GM18498 (cell line): ENCODE data around the gene PEAK3.

Experiments
- ATAC-seq: cut with Tn5 transposase; IDR thresholded peaks from one replicate; pipeline ENCODE4 v1.9.1; 2021; ENCODE audit warnings: mild to moderate bottlenecking, moderate library complexity; ENCODE audit not compliant: unreplicated experiment

PEAK3 gene

DNA sequence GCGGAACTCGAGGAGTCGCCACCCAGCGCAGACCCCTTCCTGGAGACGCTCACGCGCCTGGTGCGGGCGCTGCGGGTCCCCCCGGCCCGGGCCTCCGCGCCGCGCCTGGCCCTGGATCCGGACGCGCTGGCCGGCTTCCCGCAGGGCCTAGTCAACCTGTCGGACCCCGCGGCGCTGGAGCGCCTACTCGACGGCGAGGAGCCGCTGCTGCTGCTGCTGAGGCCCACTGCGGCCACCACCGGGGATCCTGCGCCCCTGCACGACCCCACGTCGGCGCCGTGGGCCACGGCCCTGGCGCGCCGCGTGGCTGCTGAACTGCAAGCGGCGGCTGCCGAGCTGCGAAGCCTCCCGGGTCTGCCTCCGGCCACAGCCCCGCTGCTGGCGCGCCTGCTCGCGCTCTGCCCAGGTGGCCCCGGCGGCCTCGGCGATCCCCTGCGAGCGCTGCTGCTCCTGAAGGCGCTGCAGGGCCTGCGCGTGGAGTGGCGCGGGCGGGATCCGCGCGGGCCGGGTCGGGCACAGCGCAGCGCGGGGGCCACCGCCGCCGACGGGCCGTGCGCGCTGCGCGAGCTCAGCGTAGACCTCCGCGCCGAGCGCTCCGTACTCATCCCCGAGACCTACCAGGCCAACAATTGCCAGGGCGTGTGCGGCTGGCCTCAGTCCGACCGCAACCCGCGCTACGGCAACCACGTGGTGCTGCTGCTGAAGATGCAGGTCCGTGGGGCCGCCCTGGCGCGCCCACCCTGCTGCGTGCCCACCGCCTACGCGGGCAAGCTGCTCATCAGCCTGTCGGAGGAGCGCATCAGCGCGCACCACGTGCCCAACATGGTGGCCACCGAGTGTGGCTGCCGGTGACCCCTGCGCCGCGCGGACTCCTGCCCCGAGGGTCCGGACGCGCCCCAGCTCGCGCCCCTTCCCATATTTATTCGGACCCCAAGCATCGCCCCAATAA is 30.6 kb downstream of the PEAK3 start:
- ATAC-seq = no peak

DNA sequence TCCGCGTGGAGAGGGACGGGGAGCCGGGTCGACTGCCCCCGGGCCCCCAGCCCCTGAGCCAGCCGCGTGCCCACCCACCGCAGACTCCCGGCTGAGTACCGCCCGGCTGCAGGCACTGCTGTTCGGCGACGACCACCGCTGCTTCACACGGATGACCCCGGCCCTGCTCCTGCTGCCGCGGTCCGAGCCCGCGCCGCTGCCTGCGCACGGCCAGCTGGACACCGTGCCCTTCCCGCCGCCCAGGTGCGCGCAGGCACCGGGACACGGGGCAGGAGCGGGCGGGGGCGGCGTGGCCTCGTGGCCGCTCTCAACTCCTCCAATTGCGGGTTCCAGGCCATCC is 31.2 kb downstream of the PEAK3 start:
- no peak for ATAC-seq

DNA sequence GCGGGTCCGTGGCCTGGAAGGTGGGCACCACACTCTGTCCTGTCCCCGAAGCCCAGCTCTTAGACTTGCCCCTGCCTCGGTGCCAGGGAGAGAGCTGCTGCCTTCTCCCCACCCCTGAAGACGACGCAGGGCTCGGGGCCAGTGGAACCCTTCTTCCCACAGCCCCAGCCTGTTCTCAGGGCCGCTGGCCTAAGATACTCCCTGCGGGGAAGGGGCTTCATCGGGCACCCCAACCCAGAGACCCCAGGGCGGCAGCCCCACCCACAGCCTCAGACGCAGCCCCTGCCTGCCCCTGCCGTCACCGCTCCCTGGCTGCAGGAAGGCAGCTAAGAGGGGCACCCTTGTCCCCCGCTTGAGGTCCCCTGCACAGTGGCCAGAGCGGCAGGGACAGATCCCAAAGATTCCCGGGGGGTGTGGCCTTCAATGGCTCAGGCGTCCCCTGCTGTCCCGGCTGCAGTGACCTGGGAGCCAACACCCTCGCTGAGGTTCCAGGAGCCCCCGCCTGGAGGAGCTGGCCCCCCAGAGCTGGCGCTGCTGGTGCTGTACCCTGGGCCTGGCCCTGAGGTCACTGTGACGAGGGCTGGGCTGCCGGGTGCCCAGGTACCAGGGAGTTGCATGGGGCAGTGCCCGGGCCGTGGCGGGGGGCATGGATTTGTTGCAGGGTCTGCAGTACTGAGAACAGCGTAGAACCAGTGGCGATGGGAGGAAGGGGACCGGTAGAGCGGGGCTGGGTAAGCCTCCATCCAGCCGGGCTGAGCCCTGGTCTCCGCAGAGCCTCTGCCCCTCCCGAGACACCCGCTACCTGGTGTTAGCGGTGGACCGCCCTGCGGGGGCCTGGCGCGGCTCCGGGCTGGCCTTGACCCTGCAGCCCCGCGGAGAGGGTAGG is 31.9 kb downstream of the PEAK3 start:
- ATAC-seq = no peak

DNA sequence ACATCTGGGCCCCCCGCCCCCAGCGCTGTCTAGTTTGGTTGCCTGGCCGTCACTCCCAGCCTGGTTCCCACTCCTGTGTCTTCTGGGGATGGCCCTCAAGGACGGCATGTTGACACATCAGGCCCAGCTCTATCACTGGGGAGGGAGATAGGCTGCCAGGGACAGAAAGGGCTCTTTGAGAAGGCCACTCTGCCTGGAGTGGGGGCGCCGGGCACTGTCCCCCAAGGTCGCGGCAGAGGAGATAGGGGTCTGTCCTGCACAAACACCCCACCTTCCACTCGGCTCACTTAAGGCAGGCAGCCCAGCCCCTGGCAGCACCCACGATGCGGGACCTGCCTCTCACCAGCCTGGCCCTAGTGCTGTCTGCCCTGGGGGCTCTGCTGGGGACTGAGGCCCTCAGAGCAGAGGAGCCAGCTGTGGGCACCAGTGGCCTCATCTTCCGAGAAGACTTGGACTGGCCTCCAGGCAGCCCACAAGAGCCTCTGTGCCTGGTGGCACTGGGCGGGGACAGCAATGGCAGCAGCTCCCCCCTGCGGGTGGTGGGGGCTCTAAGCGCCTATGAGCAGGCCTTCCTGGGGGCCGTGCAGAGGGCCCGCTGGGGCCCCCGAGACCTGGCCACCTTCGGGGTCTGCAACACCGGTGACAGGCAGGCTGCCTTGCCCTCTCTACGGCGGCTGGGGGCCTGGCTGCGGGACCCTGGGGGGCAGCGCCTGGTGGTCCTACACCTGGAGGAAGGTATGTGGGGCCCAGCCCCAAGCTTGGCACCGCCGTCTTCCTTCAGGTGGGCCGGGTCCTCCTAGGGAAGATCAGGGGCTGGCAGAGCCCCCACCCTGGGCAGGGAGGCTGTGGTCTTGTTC is 32.7 kb downstream of the PEAK3 start, which contains the start of gene AMH:
Gene AMH (plus strand): TSS at position 314 of the 857 bp plus-strand sequence. CDS start 10 bp downstream, at position 324.
- ATAC-seq = no peak

DNA sequence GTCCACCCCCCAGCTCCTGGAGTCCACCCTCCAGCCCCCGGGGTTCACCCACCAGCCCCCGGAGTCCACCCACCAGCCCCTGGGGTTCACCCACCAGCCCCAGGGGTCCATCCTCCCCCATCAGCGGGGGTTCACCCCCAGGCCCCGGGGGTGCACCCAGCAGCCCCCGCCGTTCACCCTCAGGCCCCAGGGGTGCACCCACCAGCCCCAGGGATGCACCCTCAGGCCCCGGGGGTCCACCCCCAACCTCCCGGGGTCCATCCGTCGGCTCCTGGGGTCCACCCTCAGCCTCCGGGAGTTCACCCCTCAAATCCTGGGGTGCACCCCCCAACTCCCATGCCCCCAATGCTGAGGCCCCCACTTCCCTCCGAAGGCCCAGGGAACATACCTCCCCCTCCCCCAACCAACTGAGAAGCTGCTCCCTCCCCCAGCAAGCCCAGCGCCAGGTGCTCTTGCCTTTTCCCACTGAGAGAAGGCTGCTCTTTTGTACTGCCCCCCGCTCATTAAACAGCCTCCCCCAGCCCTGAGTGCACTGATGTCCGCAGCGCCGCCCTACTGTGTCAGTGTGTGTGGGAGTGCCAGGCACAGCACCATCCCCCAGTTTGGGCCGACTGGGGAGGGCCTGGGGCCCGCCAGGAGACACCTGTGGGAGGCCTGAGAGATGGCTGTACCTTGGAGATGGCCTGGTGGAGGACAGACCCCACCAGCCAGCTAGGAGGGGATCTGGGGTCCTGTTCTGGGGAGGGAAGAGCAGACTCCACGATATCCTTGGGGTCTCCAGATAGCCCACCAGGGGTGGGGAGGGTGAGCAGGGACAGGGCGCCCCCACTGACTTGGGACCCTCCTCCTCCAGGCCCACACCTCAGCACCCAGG is 33.6 kb downstream of the PEAK3 start:
- no peak for ATAC-seq

DNA sequence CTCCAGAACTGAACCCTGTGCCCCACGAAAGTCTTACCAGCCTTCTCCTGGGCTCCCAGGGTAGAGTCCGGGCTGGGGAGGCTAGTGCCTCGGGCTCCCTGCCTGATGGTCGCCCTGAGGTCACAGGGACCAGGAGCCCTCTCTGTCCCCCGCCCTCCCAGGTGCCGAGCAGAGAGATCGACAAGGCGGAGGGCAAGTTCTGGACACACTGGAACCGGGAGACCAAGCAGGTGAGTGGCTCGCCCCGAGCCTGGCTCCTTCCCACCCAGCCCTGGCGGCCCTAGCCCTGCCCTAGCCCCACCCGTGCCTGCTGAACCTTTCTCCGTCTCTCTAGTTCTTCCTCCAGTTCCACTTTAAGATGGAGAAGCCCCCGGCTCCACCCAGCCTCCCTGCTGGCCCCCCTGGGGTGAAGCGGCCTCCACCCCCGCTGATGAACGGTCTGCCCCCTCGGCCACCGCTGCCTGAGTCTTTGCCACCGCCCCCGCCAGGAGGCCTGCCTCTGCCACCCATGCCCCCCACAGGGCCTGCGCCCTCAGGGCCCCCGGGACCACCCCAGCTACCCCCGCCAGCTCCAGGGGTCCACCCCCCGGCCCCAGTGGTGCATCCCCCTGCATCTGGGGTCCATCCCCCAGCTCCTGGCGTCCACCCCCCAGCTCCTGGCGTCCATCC is 34.4 kb downstream of the PEAK3 start:
- ATAC-seq = no peak

DNA sequence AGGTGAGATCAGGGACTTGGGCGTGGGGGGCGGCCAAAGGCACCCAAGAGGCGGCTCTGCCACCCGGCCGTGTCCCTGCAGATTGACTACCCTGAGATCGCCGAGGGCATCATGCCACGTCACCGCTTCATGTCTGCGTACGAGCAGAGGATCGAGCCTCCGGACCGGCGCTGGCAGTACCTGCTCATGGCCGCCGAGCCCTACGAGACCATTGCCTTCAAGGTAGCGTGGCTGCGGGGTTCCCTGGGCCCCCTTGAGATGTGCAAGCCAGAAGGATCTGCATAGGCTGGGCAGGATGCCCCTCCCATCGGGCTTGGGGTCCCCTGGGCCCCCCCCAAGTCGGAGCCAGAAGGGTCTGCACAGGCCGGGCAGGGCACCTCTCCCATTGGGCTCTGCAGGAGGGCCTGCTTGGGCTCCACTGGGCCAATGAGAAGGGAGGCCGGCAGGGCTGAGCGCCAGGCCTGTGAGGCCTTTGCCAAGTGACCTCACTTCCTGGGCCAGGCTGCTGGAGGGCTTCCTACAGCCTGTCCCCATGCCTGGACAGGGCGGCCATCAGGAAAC is 35.1 kb downstream of the PEAK3 start:
- no peak for ATAC-seq

DNA sequence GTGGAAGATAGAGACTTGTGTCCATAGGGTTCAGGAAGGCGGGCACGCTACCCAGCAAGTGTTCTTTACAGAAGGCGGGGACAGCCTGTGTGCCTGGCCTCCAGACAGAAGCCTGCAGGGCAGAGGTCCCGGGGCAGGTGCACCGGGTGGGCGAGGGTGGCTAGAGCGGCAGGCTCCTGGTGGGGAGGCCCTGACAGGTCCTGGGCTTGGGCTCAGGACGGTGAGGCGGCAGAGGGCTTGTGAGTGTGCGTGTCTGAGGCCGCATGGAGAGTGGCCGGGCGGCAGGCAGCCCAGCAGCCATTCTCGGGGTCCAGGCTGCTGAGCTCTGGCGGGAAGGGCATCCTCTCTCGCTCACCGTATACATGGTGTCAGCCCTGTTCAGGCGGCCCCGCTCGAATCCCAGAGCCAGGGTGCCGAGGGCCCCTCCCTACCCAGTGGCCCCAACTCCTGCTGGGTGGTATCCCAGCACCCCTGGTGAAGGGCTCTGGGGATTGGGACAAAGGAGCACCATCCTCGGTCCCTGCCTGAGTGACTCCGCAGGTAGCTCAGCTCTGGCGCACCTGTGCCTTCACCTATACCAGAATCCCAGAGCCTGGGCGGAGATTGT is 35.9 kb downstream of the PEAK3 start:
- ATAC-seq = no peak

DNA sequence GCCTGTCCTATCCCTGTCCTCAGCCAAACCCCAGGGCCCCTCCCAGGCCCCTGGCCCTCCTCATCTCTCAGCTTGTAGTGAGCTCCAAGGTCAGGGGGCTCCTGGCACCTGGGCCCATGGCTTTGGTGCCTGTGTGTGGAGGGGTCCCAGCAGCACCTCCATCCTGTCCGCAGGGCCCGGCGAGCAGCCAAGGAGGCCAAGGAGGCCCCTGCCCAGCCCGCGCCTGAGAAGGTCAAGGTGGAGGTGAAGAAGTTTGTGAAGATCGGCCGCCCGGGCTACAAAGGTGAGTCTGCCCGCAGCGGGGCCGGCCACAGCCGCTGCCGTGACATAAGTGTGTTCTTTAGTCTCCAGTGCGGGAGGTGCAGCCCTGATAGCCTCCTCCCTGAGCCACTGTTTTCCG is 36.7 kb downstream of the PEAK3 start:
- no peak for ATAC-seq

DNA sequence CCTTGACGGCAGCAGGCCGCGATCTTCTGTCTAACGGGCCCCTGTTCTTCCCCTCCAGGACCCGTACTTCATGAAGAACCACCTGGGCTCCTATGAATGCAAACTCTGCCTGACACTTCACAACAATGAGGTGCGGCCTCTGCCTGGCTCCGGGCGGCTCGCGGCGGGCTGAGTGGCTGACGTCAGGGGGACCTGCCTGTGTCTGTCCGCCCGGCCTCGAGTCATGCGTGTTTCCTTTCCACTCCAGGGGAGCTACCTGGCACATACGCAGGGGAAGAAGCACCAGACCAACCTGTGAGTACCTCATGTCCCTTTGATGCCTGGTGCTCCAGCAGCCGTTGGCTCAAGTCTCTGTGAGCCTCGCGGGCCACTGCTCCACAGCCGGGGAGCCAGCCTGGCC is 37.5 kb downstream of the PEAK3 start:
- ATAC-seq = no peak

DNA sequence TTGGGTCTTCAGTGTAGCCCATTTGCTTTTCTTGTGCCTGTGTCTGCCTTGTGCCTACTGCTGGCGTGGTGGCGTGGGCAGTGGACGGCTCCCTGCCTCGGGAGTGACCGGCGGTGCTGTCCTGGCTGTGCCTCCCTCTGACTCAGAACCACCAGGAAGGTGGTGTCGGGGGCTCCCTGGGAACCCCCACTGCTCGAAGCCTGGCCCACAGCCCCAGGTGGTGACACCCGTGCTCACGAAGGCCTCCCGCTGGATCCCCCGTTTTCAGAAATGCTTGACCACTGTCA is 37.9 kb downstream of the PEAK3 start:
- ATAC-seq = no peak

DNA sequence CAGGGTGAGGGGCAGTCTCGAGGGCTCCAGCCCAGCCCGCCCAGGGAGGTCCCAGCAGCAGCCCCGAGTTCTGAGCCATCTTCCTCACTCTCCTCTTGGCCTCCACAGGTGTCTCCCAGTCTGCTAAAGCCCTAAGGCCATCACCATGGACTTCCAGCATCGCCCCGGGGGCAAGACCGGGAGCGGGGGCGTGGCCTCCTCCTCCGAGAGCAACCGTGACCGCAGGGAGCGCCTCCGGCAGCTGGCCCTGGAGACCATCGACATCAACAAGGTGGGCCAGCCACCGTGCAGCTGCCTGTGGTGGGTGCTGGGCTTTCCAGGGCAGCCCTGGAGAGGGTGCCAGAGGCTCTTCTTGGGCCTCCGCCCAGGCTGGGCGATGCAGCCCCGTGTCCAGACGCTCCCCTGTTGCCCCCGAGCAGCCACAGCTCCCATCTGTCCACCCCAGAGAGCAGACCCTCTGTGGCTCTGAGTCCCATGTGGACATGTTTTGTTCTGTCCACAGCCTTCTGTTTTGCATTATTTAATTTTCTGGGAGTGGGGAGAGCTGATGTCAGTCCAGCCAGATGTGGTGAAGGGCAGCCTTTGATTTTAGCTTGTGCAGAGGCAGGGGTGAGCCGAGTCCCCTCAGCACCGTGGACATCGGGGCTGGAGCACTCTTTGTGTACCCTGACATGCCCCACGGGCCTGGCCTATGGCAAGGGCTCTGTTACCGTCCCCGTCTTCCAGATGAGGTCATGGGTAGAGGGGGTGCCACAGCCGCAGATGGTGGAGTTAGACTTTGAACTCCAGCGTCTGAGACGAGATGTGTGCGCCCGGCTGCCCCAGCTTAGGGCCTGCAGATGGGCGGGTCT is 38.5 kb downstream of the PEAK3 start:
- no peak for ATAC-seq

DNA sequence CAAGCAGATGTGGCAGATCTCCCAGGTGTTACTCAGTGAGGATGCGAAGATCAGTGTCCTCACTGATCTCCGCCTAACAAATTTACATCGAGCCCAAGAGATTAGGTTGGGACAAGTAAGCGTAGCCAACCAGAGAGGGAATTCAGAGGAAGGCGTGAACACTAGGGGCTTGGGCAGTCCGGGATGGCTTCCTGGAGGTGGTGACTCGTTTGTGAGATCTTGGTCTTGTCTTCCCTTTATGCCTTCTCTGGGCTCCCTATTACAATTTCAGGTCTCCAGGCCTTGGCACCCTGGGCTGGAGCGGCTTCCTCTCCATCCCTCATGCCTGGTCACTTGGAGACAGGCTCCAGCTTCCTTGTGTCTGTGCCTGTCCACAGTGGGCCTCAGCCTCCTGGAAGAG is 39.2 kb downstream of the PEAK3 start:
- no peak for ATAC-seq

DNA sequence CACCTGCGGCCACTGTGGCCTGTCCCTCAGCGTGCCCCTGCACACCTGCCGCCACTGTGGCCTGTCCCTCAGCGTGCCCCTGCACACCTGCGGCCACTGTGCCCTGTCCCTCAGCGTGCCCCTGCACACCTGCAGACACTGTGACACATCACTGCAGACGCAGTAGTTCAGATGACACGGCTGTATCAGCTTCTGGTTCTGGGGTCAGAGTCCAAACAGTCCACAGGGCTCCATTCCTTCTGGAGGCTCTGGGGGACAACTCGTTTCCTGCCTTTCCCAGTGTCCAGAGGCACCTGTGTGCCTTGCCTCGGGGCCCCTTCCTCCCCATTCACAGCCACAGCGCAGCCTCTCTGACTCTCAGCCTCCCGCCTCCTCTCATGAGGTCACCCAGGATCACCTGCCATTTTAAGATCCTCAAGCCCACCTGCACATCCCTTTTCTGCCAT is 39.9 kb downstream of the PEAK3 start:
- ATAC-seq = no peak

DNA sequence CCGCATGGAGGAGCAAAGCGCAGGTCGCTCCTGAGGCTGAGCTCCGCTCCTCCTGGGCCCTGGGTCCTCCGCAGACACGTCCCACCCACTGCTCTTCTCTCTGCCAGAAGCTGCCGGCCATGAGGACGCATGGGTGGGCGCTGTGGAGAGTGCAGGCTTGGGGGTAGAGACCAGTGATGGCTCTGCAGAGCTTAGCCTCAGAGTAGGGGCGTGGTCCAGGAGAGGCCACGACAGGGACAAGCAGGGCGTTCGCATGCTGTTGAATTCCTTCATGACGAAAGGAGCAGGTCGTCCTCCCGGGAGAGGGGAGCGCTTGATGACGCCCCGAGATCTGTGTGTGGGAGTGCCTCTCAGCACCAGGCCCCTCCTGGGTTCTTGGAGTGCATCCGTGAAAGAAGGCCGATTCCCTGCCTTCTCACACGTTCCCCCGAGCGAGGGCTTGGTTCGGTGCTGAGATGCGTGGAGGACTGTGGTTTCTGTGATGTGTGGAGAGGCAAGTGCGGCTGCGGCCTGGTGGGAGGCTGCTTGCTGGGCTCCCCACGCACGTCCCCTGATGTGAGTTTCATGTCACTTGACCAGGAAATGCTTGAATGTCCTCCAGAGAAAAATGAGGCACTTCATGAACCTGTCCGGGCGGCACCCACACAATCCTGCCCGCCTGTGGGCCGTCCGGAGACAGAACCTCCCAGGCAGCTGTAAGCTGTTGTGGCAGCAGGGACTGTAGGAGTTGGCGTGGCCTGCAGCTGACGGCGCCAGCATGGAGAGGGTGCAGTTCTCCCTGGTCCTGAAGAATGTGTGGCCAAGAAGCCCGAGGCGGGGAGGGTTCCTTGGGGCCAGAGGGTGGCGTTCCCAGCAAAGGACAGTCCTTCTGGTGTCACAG is 40.9 kb downstream of the PEAK3 start:
- ATAC-seq = no peak

DNA sequence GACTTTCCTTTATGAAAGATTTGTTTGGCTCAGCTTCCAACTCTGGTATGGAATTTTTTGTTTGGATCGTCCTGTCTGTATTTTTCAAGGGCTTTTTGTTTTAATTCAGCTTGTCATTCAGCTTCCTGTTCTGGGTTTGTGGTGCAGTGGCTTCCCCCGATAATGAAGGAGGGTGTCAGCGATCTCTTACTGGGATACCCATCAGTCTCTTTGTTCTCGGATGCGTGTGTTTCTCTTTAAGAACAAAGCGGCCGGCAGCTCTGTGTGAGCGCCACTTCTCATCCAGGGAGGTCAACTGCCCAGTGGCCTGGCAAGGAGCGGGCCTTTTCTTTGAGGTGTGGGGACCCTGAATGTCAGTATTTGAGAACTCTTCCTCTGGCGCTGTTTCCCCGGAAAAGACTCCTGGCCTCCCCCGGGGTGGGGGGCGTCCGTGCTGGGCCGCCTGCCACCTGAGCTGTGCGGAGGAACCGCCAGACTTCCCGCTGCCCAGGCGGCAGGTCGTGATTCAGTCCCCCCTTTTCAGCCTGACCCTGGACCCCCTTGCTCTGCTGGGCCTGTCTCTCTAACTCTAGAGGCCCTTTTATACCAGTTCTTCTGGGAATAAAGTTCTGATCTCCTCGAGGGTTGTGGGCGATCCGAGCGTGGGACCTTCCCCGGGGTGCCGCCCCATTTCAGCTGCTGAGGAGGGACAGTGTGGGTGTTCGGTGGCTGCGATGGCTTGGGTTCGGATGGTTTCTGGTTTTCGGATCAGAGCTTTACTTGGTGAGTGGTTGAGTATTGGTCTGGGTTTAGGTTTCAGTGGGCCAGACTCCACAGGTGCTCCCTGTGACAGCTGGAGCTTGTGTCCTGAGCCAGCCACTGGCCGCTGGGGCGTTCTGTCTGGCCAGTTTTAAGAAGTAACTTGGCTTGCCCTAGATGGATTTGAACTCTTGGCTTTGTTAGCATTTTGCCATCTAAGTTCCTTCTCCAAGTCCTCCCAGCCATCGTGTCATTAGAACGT is 41.9 kb downstream of the PEAK3 start:
- no peak for ATAC-seq
